ENCODE data around the gene NT5C3B.

DNA sequence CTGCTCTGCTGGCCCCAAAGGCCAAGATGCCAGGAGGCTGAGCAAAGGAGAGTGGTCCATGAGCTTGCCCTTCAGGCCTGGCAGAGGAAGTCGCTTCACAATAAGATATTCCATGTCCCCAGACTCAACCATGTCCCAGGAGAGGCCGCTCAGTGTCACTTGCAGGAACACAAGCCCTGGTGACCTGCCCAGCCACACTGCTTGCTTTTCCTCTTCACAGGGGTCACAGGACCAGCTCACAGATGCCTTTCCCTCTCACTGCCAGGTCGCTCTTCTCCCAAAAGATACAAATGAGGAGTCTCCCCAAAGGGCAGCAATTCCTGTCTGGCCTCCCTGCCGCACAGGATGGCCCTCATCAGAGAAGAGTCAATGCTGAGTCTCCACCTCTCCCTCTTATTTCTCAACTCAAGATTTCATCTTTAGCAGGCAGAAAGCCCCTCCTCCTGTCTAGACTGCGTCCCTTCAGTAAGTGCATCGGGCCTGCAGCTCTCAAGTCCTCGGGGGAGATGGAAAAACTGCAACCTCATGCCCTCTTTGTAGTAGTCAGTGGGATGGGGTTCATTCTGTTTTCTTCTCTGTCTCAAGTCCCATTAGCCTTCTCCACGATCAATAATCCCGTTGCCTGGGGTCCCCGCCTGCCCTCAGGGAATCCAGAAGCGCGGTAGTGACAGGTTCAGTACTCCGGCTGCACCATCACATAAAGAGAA lies 54.5 kb downstream of the NT5C3B start:
- TF ChIP-seq EZH2 (IDR thresholded peaks at IDR 0.05; ENCODE audit: low read length): no peak
- TF ChIP-seq, protein P1, sequence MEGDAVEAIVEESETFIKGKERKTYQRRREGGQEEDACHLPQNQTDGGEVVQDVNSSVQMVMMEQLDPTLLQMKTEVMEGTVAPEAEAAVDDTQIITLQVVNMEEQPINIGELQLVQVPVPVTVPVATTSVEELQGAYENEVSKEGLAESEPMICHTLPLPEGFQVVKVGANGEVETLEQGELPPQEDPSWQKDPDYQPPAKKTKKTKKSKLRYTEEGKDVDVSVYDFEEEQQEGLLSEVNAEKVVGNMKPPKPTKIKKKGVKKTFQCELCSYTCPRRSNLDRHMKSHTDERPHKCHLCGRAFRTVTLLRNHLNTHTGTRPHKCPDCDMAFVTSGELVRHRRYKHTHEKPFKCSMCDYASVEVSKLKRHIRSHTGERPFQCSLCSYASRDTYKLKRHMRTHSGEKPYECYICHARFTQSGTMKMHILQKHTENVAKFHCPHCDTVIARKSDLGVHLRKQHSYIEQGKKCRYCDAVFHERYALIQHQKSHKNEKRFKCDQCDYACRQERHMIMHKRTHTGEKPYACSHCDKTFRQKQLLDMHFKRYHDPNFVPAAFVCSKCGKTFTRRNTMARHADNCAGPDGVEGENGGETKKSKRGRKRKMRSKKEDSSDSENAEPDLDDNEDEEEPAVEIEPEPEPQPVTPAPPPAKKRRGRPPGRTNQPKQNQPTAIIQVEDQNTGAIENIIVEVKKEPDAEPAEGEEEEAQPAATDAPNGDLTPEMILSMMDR (optimal IDR thresholded peaks at IDR 0.05 in 1 of 3, IDR thresholded peaks at IDR 0.05 in 1 of 3, conservative IDR thresholded peaks at IDR 0.05 in 1 of 3; ENCODE audit: extremely low read depth in 1 of 3, insufficient read depth in 2 of 3, low read length in 3 of 3): no peak
